SK-N-SH (cell line): ENCODE data around the gene WDTC1. TPM values are rescaled to one million over a fixed set of nuclear protein-coding genes. Genes with fewer than 3 reads are reported as not detected.

Experiments
- CTCF ChIA-PET: fragments of 300-600, 350-600 bp; formaldehyde crosslinking; extraction: SDS; loops from one replicate; lab custom pipeline; 2021; lab: Yijun Ruan, JAX
- POLR2A ChIA-PET: fragments of 350-600 bp; sonication (Branson Sonifier 250); formaldehyde crosslinking; extraction: SDS; loops from one replicate; lab custom pipeline; 2020; ENCODE audit warnings: antibody characterized with exemption, inconsistent platforms; lab: Yijun Ruan, JAX
- DNase-seq: peaks from one replicate; pipeline ENCODE4 v3.0.0; 2012
- H2AFZ ChIP-seq: fragments of 200-600 bp; sonication (generic); 2 replicates; pipeline ENCODE4 v1.8.1; 2016; ENCODE audit warnings: antibody characterized with exemption, mild to moderate bottlenecking, low read depth
- H3F3A ChIP-seq: fragments of 200-600 bp; sonication (generic); replicated peaks from 2 replicates; pipeline ENCODE3; 2016; ENCODE audit warnings: antibody characterized with exemption, mild to moderate bottlenecking; ENCODE audit not compliant: insufficient read depth
- H3K27ac ChIP-seq, 2 experiments: fragments of 200-500 bp in 1 of 2; fragments of 200-600 bp in 1 of 2; sonication (Bioruptor generic) in 1 of 2; sonication (generic), shearing (Covaris generic) in 1 of 2; 2 replicates each; pipeline versions ENCODE4 v1.5.1 to v1.6.1; 2014 to 2016; ENCODE audit warnings: low read depth in 2 of 2, inconsistent platforms in 1 of 2, low read length in 1 of 2, mild to moderate bottlenecking in 1 of 2, mixed read lengths in 1 of 2
- H3K27me3 ChIP-seq: fragments of 200-600 bp; sonication (generic), shearing (Covaris generic); 2 replicates; pipeline ENCODE4 v1.6.1; 2016; ENCODE audit warnings: mixed run types; ENCODE audit not compliant: insufficient read depth
- H3K36me3 ChIP-seq, 2 experiments: fragments of 200-500 bp in 1 of 2; fragments of 200-600 bp in 1 of 2; sonication (Bioruptor generic) in 1 of 2; sonication (generic) in 1 of 2; replicated peaks in 1 of 2; 2 replicates each; pipeline versions ENCODE3 to v1.5.1; 2014 to 2016; ENCODE audit warnings: low read length in 1 of 2, mild to moderate bottlenecking in 1 of 2; ENCODE audit not compliant: insufficient read depth in 2 of 2, control insufficient read depth in 1 of 2
- H3K4me1 ChIP-seq, 2 experiments: fragments of 200-500 bp in 1 of 2; fragments of 200-600 bp in 1 of 2; sonication (Bioruptor generic) in 1 of 2; sonication (generic), shearing (Covaris generic) in 1 of 2; 2 replicates each; pipeline versions ENCODE4 v1.5.1 to v1.6.1; 2014 to 2016; ENCODE audit warnings: low read depth in 1 of 2, low read length in 1 of 2, mixed run types in 1 of 2; ENCODE audit not compliant: insufficient read depth in 2 of 2, control insufficient read depth in 1 of 2
- H3K4me2 ChIP-seq: fragments of 200-600 bp; sonication (generic), shearing (Covaris generic); 2 replicates; pipeline ENCODE4 v1.6.1; 2017; ENCODE audit warnings: mixed run types
- H3K4me3 ChIP-seq, 2 experiments: fragments of 200-500 bp in 1 of 2; fragments of 200-600 bp in 1 of 2; sonication (Bioruptor generic) in 1 of 2; sonication (generic), shearing (Covaris generic) in 1 of 2; 2 replicates each; pipeline versions ENCODE4 v1.5.1 to v1.8.1; 2014 to 2016; ENCODE audit warnings: low read depth in 2 of 2, inconsistent platforms in 1 of 2, low read length in 1 of 2, mild to moderate bottlenecking in 1 of 2, mixed read lengths in 1 of 2, moderate library complexity in 1 of 2
- H3K79me2 ChIP-seq: fragments of 200-600 bp; sonication (generic); 2 replicates; pipeline ENCODE4 v1.8.1; 2017; ENCODE audit warnings: mild to moderate bottlenecking; ENCODE audit not compliant: insufficient read depth
- H3K9ac ChIP-seq: fragments of 200-600 bp; sonication (generic); 2 replicates; pipeline ENCODE4 v1.6.1; 2017; ENCODE audit warnings: mixed run types
- H3K9me2 ChIP-seq: fragments of 200-600 bp; sonication (generic); 2 replicates; pipeline ENCODE4 v1.6.1; 2017; ENCODE audit warnings: mixed run types
- H3K9me3 ChIP-seq: fragments of 200-600 bp; sonication (generic); 2 replicates; pipeline ENCODE4 v1.6.1; 2017; ENCODE audit warnings: mixed run types, mild to moderate bottlenecking, moderate library complexity
- H4K20me1 ChIP-seq: fragments of 200-600 bp; sonication (generic); 2 replicates; pipeline ENCODE4 v1.6.1; 2017; ENCODE audit warnings: mild to moderate bottlenecking, mixed run types; ENCODE audit not compliant: insufficient read depth
- ELF1 ChIP-seq: IDR thresholded peaks from 2 replicates; pipeline ENCODE4 v1.4.0; 2012
- EZH2phosphoT487 ChIP-seq: fragments of 200-600 bp; sonication (generic); IDR thresholded peaks from 2 replicates; pipeline ENCODE4 v1.6.1; 2017; ENCODE audit warnings: low read depth, mixed run types, mild to moderate bottlenecking, antibody characterized with exemption, moderate library complexity, borderline replicate concordance
- FOXJ3 ChIP-seq: sonication (generic); formaldehyde crosslinking; IDR thresholded peaks from 2 replicates; pipeline ENCODE4 v1.5.1; 2020; ENCODE audit warnings: mild to moderate bottlenecking, missing genetic modification reagents
- JUND ChIP-seq: IDR thresholded peaks from 2 replicates; pipeline ENCODE4 v1.4.0; 2012
- RCOR1 ChIP-seq: fragments of 150-350 bp; IDR thresholded peaks from 2 replicates; pipeline ENCODE4 v1.6.1; 2017; ENCODE audit warnings: antibody characterized with exemption, low read length
- REST ChIP-seq: IDR thresholded peaks from 2 replicates; pipeline ENCODE4 v1.6.1; 2012; ENCODE audit warnings: mild to moderate bottlenecking, low read depth, low read length, moderate library complexity
- RXRA ChIP-seq: IDR thresholded peaks from 2 replicates; pipeline ENCODE4 v1.4.0; 2012; ENCODE audit warnings: low read depth, mild to moderate bottlenecking, borderline replicate concordance
- SIN3A ChIP-seq: IDR thresholded peaks from 2 replicates; pipeline ENCODE4 v1.6.1; 2012; ENCODE audit warnings: low read depth, mild to moderate bottlenecking, low read length, moderate library complexity, borderline replicate concordance
- USF2 ChIP-seq: fragments of 150-350 bp; IDR thresholded peaks from 2 replicates; pipeline ENCODE4 v1.6.1; 2017; ENCODE audit warnings: antibody characterized with exemption, low read length, low read depth, borderline replicate concordance
- YY1 ChIP-seq: IDR thresholded peaks from 2 replicates; pipeline ENCODE4 v1.4.0; 2012; ENCODE audit warnings: low read depth, mild to moderate bottlenecking
- WGBS: methylation state at CpG from one replicate; pipeline ENCODE4 v1.1.6; 2017; ENCODE audit warnings: low lambda C conversion rate; 5-methylcytosine and 5-hydroxymethylcytosine counted together
- polyA plus RNA-seq, 3 experiments: library from polyadenylated mRNA; depleted of rRNA; stranded (reverse); fragments of >200 nt; gene quantifications; 2 replicates each; pipeline ENCODE4 v1.2.3, GENCODE V29; 2012
- TF ChIP-seq, protein P1 (sequence below): IDR thresholded peaks from 2 replicates; pipeline ENCODE4 v1.4.0; 2012; ENCODE audit warnings: low read depth, borderline replicate concordance
- TF ChIP-seq, protein P2 (sequence below): IDR thresholded peaks from 2 replicates; pipeline ENCODE4; 2012

WDTC1 gene
- polyA plus RNA-seq, 1 of the 3 experiments (the other 2 are of a cell fraction): 12.0 TPM

DNA sequence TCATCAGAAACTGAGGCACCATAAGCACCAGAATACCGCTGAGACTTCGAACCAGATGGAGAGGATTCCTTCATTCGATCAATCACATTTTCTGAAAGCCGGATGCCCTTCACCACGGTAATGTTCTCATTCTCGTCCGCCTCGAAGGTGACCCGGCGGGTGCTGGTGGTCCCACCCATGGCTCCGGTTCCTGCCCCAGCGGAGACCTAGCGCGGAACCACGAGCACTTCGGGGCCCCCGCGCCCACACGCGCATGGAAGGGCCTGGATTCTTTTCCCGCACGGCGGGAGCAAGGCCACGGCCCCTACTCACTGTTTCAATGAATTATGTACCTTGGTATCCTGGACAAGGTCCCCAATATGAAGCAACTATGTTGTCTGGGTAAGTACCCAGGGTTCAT is 33.1 kb upstream of the WDTC1 start:
- 92% methylated on average over 24 of the region's 24 CpGs for WGBS
- Histone ChIP-seq H3K9me2 (no peaks in the 10 kb centered on the region), H3K4me1 (no peaks in the 10 kb centered on the region), H3K4me2 (no peak overlapping the region), H3K4me3 (no peak overlapping the region), H3K27me3 (no peaks in the 10 kb centered on the region), H3K9ac (no peak overlapping the region), H2AFZ (no peak overlapping the region), H3K36me3 (no peaks in the 10 kb centered on the region), H3K27ac (no peak overlapping the region), H3F3A (no peaks in the 10 kb centered on the region), H4K20me1 (no peaks in the 10 kb centered on the region), H3K9me3 (no peaks in the 10 kb centered on the region), H3K79me2 (no peaks in the 10 kb centered on the region)
- ChIA-PET POLR2A (no interaction called here), CTCF (interaction anchor here (0.5 to 2.8 kb wide), 4 partner anchors 66 to 109 kb away, joined by 3 to 10 read pairs (median 3); no protein-coding TSS in a partner anchor)
- no peak for TF ChIP-seq REST
- TF ChIP-seq FOXJ3 (CRISPR knock-in tag): no peak
- TF ChIP-seq, protein P1, sequence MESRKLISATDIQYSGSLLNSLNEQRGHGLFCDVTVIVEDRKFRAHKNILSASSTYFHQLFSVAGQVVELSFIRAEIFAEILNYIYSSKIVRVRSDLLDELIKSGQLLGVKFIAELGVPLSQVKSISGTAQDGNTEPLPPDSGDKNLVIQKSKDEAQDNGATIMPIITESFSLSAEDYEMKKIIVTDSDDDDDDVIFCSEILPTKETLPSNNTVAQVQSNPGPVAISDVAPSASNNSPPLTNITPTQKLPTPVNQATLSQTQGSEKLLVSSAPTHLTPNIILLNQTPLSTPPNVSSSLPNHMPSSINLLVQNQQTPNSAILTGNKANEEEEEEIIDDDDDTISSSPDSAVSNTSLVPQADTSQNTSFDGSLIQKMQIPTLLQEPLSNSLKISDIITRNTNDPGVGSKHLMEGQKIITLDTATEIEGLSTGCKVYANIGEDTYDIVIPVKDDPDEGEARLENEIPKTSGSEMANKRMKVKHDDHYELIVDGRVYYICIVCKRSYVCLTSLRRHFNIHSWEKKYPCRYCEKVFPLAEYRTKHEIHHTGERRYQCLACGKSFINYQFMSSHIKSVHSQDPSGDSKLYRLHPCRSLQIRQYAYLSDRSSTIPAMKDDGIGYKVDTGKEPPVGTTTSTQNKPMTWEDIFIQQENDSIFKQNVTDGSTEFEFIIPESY: no peak
- no peak for TF ChIP-seq RXRA
- TF ChIP-seq USF2: no peak
- no peak for TF ChIP-seq ELF1
- no peak for DNase-seq

- H3K79me2 ChIP-seq: no peaks in the 10 kb centered on the region
- H3K9ac ChIP-seq: no peak overlapping the region
- no peaks in the 10 kb centered on the region for H3K36me3 ChIP-seq
- WGBS: 78% methylated on average over 1 of the region's 1 CpG
- H3K9me3 ChIP-seq: no peaks in the 10 kb centered on the region
- H3K9me2 ChIP-seq: no peaks in the 10 kb centered on the region
- no peak overlapping the region for H3K27ac ChIP-seq
- no peaks in the 10 kb centered on the region for H3K4me1 ChIP-seq
- ChIA-PET CTCF (interaction anchor here (2.8 kb wide), 1 partner anchor 93 kb away, joined by 10 read pairs; no protein-coding TSS in a partner anchor), POLR2A (no interaction called here)
- no peaks in the 10 kb centered on the region for H3F3A ChIP-seq
- no peak for DNase-seq
- H3K27me3 ChIP-seq: no peaks in the 10 kb centered on the region
- H3K4me2 ChIP-seq: no peak overlapping the region
- H3K4me3 ChIP-seq: no peak overlapping the region
- H2AFZ ChIP-seq: no peak overlapping the region
- H4K20me1 ChIP-seq: no peaks in the 10 kb centered on the region
- TF ChIP-seq REST: no peak
- no peak for TF ChIP-seq SIN3A
- TF ChIP-seq JUND: no peak
- TF ChIP-seq, protein P1: no peak
- no peak for TF ChIP-seq EZH2phosphoT487
- no peak for TF ChIP-seq YY1
- TF ChIP-seq, protein P2, sequence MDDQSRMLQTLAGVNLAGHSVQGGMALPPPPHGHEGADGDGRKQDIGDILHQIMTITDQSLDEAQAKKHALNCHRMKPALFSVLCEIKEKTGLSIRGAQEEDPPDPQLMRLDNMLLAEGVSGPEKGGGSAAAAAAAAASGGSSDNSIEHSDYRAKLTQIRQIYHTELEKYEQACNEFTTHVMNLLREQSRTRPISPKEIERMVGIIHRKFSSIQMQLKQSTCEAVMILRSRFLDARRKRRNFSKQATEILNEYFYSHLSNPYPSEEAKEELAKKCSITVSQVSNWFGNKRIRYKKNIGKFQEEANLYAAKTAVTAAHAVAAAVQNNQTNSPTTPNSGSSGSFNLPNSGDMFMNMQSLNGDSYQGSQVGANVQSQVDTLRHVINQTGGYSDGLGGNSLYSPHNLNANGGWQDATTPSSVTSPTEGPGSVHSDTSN: no peak
- no peak for TF ChIP-seq RCOR1
Measured at GRCh38 chr1:27203946-27204345, 30.5 kb upstream of the WDTC1 start.
